Measurements from ENCODE around the gene MDN1.

Gene MDN1

DNA sequence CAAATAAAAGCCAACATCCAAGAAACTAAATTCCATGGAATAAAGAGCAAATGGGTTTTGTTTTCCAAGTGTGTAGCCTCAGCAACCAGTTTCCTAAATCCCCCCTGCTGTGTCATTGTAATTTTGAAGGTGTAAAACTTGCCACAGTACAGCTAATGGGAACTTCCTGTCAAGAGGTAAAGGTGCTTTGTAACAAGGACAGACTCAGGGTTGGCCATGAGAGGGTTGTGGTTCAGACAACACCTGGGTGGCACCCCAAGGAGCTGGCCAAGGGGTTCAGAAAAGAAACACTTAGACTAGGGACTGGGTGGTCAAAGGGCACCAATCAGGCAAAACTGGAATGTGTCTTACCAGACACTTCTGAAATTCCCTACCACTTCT is 128.7 kb downstream of the MDN1 start:
- DNase-seq: no peak

DNA sequence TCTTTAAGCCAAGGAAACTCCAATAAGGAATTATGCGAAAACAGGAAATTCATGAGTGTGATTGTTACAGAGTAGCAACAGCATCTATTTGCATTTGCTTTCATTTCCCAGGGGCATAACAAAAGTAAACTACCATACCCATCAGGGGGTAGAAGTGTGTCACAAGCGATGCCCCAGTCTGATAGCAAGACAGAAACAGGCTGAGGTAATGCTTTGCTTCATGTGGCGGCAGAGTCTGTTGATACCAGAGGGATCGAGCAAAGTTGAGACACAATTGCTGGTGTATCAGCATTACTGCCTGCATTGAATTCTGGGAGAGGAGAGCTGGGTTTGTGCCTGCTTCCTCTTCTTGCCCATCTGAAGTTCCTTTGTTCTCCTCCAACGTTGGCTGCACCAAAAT is 129.9 kb downstream of the MDN1 start:
- DNase-seq: peak in 1 of 2 experiments; percentile 52

DNA sequence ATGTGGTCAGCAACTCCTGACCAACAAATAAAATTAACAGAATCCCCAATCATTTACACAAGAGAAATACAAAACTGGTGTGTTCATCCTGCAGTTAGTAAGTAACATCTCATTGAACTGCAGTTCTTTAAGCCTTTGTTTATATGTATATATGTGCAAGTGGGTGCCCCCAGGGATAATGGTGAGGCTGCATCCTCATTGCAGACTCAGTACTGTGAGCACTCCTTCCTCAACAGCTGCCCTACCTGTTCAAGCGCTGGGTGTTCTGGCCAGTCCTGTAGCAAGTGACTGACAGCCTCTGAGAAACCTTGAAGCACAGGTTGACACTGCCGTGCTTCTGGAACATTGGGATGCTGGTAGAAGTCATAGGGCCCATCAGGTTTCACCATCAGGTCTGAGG is 131.3 kb downstream of the MDN1 start:
- DNase-seq: no peak

GRCh38 chr6:89685311-89685710 is 134.3 kb downstream of the MDN1 start:
- DNase-seq: no peak

GRCh38 chr6:89682991-89683390 is 136.6 kb downstream of the MDN1 start:
- DNase-seq: no peak

DNA sequence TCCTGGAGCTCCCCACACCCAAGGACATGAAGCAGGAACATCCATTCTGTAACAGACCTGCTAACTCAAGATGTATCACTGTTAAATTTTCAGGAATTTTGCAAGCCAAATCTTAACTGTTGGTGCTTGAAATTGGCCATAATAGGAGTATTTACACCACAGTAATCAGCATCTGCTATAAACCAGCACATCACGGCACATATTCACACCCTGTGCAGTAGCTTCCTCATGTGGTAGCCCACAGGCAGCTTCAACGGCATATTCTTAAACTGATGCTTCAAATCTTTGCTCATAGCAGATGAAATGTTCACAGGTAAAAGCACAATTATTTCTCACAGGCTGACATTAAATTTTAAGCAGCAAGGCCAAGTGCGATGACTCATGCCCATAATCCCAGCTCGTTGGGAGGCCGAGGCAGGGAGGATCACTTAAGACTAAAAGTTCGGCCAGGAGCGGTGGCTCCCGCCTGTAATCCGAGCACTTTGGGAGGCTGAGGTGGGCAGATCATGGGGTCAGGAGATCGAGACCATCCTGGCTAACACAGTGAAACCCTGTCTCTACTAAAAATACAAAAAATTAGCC is 137.5 kb downstream of the MDN1 start:
- DNase-seq: no peak

- DNase-seq: no peak
Observed at GRCh38 chr6:89680551-89680950, 139.0 kb downstream of the MDN1 start.

DNA sequence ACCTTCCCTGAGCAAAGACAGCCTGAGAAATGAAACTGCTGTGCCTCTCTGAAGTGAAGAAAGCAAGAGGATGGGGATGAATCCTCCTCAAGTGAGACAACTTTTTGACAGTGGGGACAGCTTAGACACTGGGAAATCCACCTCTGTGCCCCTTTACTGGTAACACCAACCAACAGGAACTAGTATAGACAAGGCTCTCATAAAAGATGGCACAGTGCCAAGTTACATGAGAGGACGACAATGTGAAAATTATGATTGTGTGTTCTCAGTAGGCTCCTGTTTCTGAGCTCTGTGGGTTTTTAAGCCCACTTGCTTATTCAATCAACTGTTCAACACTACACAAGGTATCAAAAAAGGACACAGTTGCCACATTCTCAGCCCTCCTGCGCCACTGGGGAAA is 139.4 kb downstream of the MDN1 start:
- no peak for DNase-seq

GRCh38 chr6:89679215-89680120 is 140.1 kb downstream of the MDN1 start:
- DNase-seq: no peak

DNA sequence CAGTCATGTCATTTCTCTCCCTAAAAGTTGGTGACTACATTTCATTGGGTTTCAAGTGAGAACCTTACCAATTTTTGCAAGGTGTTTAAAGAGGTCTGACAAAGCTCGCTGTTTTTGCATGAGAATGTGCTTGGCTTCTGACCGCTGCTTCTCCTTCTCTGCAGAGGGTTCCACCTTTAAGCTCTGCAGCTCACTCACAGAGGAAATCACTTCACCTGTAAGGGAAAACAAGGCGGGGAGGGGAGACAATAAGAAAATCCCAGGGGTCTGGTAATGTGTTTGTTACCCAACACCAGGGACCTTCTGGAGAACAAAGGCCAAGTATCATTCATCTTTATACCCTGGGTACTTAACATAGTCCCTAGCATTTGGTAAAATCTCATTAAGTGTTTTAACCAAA is 141.1 kb downstream of the MDN1 start:
- no peak for DNase-seq

GRCh38 chr6:89675949-89676748 is 143.4 kb downstream of the MDN1 start:
- no peak for DNase-seq

- no peak for DNase-seq
Observed at GRCh38 chr6:89670935-89671565, 148.5 kb downstream of the MDN1 start.

DNA sequence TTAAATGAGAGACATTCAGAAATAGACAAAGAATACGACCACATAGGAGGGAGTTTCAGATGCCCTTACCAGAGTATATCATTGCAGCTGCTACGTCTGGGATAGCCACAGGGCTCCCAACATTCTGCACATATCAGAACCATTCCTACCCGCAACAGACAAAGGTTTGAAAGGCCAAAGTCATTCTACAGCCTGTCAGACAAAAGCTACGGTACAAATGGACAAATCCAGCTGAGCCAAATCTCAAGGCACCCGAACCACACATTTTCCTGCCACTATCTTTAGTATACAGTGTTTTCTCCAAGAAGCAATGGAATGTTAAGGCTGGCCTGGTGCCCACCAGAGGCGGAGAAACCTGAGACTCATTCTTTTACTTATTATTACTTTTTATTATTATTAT is 150.6 kb downstream of the MDN1 start:
- no peak for DNase-seq

DNA sequence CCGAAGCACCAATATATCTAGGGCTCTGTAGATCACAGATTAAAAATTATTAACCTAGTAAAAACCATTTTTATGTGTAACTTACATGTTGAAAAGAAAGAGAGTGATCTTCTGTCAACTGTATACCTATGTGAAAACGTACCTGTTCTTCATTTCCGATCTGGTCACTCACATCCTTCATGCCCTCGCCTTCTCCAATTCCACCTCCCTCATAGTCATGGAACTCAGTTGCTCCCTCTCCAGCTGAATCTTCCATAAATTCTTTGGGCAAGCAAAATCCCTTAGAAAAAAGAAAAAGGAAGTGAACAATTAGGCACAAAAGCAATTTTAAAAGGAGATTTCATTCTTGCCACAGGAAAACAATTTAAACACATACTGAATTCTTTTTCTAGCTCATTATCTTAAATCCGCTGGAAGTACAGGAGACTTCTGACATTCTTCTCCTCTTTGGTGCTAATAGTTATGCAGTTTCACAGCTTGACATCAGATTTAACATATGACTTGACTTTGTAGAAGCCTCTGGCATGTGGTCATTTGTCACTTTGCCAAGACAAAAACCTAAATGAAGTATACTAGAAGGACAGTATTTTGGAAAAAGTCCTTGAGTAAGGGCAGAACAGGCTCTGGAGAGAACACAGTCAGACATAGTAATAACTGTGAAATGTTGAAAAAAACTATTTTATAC is 151.6 kb downstream of the MDN1 start:
- no peak for DNase-seq

DNA sequence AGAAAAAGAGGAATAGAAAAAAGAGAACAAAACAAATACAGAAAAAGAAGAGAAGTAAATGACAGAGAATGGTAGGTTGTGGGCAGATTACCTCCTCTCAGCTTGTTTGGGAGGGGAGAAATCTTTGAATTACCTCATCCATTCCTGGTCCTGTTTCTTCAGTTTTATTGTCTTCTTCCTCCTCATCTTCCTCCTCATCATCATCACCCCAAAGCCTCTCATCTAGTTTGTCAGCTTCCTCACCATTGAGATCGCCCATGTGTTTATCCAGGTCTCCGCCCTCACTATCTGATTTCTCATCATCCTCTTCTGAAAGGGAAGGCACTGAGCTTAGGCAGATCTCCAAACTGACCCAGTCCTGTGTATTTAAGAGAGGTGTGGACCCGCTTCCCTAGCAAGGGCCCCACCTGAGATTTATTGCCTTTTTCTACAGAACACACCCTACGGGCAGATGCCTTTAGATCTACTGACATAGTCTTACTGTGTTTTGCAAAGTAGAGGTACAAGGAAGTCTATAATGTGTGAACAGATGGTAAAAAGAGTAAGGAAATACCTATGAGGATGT is 156.9 kb downstream of the MDN1 start:
- DNase-seq: no peak

DNA sequence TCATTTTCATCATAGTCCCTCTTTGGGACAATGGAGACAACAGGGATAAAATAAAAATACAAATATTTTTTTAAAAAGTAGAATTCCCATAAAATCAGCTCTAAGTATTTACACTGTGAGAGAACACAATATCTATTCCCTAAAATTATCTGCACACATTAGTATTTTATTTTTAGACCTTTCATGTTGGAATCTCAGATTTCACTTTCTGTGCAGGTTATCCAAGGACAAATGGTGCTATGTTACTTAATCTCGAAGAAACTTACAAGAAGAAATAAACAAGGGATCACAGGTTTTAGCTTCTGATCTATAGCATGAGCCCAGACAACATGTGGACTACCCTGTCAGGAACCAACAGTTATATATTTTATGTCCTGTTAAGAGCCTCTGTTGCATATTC is 158.0 kb downstream of the MDN1 start:
- no peak for DNase-seq

- DNase-seq: no peak
Observed at GRCh38 chr6:89660981-89661380, 158.6 kb downstream of the MDN1 start.

DNA sequence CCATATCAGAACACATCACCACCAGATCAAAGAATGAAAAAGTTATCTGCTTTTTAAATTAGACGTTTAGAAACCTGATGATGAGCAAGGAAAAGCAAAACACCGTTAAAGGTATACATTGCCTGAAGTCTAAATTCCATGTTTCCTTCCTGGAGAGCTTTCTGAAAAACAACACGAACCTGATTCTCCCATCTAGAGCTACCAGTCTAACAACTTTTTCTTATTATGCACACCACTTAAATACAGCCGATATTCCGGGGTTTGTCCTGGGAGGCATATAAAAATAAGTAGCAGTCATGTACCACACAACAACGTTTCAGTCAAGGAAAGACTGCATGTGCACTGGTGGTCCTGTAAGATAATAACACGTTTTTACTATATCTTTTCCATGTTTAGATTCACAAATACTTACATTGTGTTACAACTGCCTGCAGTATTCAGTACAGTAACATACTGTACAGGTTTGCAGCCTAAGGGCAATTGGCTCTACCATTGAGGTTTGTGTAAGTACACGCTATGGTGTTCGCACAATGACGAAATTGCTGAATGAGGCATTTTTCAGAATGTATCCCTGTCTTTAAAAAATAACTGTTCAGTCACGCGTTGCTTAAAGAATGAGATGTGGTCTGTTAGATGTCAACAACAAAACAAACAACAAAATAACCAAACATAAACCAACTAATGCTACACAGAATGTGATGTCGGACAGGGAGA is 162.0 kb downstream of the MDN1 start:
- no peak for DNase-seq

DNA sequence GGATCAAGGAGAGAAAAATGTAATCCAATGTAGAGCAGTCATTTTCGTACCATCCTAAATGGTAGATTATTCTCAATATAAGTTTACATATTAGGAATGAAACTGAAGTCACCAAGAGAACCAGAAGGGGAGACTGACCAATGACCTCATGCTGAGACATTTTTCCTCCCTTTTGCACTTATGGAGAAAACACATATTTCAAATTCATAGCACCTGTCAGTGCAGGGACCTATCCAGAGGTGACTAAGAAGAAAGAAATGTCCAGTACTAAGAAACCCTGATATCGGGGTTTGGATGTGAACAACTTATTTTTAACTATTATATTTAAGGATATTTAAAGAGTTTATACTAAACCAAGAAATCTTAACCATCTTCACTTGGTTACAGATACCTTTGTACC is 164.5 kb downstream of the MDN1 start:
- no peak for DNase-seq

- no peak for DNase-seq
Observed at GRCh38 chr6:89650579-89650978, 169.0 kb downstream of the MDN1 start.

- no peak for DNase-seq
Observed at GRCh38 chr6:89649682-89650081, 169.9 kb downstream of the MDN1 start.

DNA sequence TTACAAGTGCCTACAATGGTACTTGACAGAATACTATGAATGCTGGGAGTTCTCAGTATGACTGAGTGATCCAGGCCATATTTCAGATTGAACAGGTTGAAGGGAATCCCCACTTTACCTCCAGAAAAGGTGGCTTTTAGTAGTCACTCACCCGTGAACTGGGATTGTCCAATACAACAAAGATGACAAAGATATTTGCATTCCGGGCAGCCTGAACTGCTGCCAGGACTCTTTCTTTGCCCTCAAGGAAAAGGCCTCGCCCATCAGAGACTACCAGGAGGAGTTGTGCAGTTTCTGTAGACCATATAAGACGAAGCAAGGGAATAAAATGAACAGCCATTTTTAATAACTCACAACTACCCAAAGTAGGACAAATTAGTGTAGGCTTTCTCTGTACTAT is 174.7 kb downstream of the MDN1 start:
- no peak for DNase-seq
